ENCODE results near the gene SRY.
"Not testable (repeated sequence)": the region's sequence is repeated elsewhere in the genome, so short reads cannot be mapped to it uniquely, and the experiment has no call there.

SRY gene

GRCh38 chrY:2787600-2787999 lies at the start of gene SRY:
Gene SRY, minus strand, starts transcription at chrY:2787682. Its CDS starts 79 bp downstream, at chrY:2787603.
- ChIA-PET CTCF (interaction anchor here (1.1 kb wide), 1 partner anchor 13 kb away, joined by 3 read pairs; no protein-coding TSS in a partner anchor), POLR2A (no interaction called here)
- TF ChIP-seq CTCF (IDR thresholded peaks at IDR 0.05; ENCODE audit: insufficient read depth, low read length, missing control alignments), result no peak
- H3K4me3 ChIP-seq (ENCODE audit: low read depth, low read length), result peak within 1 kb of the TSS; percentile 34
- no peak for DNase-seq (ENCODE audit: low read depth, low spot score)

DNA sequence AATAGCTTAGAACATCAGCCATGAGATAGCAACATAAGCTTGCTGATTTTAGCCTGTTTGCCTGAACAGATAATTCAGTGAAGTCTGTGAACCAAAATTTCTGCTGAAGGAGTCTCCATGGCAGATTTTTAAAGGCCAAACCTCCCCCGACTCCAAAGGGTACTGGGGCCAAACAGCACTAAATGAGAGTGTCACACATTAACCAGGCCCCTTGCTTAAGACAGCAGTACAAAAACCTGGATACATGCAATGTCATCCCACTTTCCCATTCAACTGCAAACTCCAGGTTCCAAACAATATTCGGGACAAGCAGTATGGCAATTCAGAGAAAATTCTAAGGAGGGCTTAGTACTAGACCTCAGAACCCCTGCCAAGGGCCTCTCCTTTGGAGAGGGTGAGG lies 49.6 kb upstream of the SRY start:
- no peak for DNase-seq (ENCODE audit: low read depth, low spot score)
- ChIA-PET POLR2A (no interaction called here), CTCF (no interaction called here)
- no peak for TF ChIP-seq CTCF (IDR thresholded peaks at IDR 0.05; ENCODE audit: insufficient read depth, low read length, missing control alignments)
- no peak overlapping the region for H3K4me3 ChIP-seq (ENCODE audit: low read depth, low read length)

GRCh38 chrY:2835230-2835629 lies 47.7 kb upstream of the SRY start:
- ChIA-PET POLR2A (no interaction called here), CTCF (no interaction called here)
- H3K4me3 ChIP-seq (ENCODE audit: low read depth, low read length), result no peak overlapping the region
- TF ChIP-seq CTCF (IDR thresholded peaks at IDR 0.05; ENCODE audit: insufficient read depth, low read length, missing control alignments), result no peak
- no peak for DNase-seq (ENCODE audit: low read depth, low spot score)

DNA sequence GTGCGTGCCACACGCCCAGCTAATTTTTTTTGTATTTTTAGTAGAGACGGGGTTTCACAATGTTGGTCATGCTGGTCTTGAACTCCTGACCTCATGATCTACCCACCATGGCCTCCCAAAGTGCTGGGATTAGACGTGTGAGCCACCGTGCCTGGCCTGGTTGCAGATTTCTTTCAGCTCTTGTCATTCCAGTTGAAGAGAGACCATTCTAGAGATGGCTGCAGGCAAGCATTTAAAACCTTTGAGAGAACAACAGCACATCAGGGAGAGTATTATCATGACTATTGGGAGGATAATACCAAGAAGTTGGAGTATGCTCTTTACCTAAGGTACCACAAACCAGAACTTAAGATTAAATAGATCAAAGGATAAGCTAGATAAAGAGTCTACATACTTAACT lies 41.0 kb upstream of the SRY start:
- no peak for DNase-seq (ENCODE audit: low read depth, low spot score)
- CTCF ChIA-PET, result no interaction called here
- TF ChIP-seq CTCF (IDR thresholded peaks at IDR 0.05; ENCODE audit: insufficient read depth, low read length, missing control alignments), result no peak
- POLR2A ChIA-PET, result no interaction called here
- no peak overlapping the region for H3K4me3 ChIP-seq (ENCODE audit: low read depth, low read length)

GRCh38 chrY:2824471-2824870 lies 37.0 kb upstream of the SRY start:
- no peak for DNase-seq (ENCODE audit: low read depth, low spot score)
- TF ChIP-seq CTCF (IDR thresholded peaks at IDR 0.05; ENCODE audit: insufficient read depth, low read length, missing control alignments), result no peak
- H3K4me3 ChIP-seq (ENCODE audit: low read depth, low read length), result no peak overlapping the region
- ChIA-PET CTCF (no interaction called here), POLR2A (no interaction called here)

- CTCF ChIA-PET; POLR2A ChIA-PET; H3K4me3 ChIP-seq (ENCODE audit: low read depth, low read length); DNase-seq (ENCODE audit: low read depth, low spot score): not testable (repeated sequence)
These were observed 29.8 kb upstream of the SRY start for GRCh38 chrY:2817146-2817896.

GRCh38 chrY:2800246-2800645 lies 12.8 kb upstream of the SRY start:
- CTCF ChIA-PET, result interaction anchor here (0.6 to 1.3 kb wide), 2 partner anchors 14 to 61 kb away, joined by 3 to 4 read pairs; no protein-coding TSS in a partner anchor
- H3K4me3 ChIP-seq (ENCODE audit: low read depth, low read length), result no peak overlapping the region
- peak; percentile 21 for TF ChIP-seq CTCF (IDR thresholded peaks at IDR 0.05; ENCODE audit: insufficient read depth, low read length, missing control alignments)
- POLR2A ChIA-PET, result no interaction called here
- DNase-seq (ENCODE audit: low read depth, low spot score), result no peak

Measured in AG04449 (cell line).